Measurements from ENCODE around the gene B3GNT7. TPM values are rescaled to one million over a fixed set of nuclear protein-coding genes. Genes with fewer than 3 reads are reported as not detected.

The B3GNT7 gene
- total RNA-seq, 1 experiment from 2014 or later, result 6.1 TPM

- no peak for TF ChIP-seq EGR1 (IDR thresholded peaks at IDR 0.05; ENCODE audit: low read depth)
- no peak for TF ChIP-seq SIN3A (IDR thresholded peaks at IDR 0.05; ENCODE audit: low read depth)
- TF ChIP-seq CEBPB (IDR thresholded peaks at IDR 0.05; ENCODE audit: low read depth), result no peak
- TF ChIP-seq CTCF (IDR thresholded peaks at IDR 0.05 in 2 of 3, conservative IDR thresholded peaks at IDR 0.05 in 1 of 3; ENCODE audit: borderline replicate concordance in 1 of 3, insufficient read depth in 1 of 3, low read depth in 2 of 3, low read length in 2 of 3), result no peak
- TF ChIP-seq JUND (IDR thresholded peaks at IDR 0.05), result no peak
- TF ChIP-seq POLR2AphosphoS5 (IDR thresholded peaks at IDR 0.05; ENCODE audit: low read depth, low read length), result no peak
- TF ChIP-seq ZFX (IDR thresholded peaks at IDR 0.05), result no peak
- TF ChIP-seq, protein P1, sequence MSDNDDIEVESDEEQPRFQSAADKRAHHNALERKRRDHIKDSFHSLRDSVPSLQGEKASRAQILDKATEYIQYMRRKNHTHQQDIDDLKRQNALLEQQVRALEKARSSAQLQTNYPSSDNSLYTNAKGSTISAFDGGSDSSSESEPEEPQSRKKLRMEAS (IDR thresholded peaks at IDR 0.05), result no peak
- TF ChIP-seq SP1 (IDR thresholded peaks at IDR 0.05; ENCODE audit: low read depth), result no peak
- ChIA-PET CTCF (no interaction called here), RAD21 (ENCODE audit: low non-redundant PET in 1 of 2, low total read pairs in 2 of 2, uncharacterized antibody in 2 of 2, unreplicated experiment in 2 of 2) (no interaction called here), POLR2A (no interaction called here)
- no peaks in the 10 kb centered on the region for H3K4me1 ChIP-seq (ENCODE audit: control insufficient read depth in 1 of 2, insufficient read depth in 2 of 2, low read length in 2 of 2)
- H3K79me2 ChIP-seq (ENCODE audit: insufficient read depth, low read length), result no peaks in the 10 kb centered on the region
- H3K9me3 ChIP-seq (ENCODE audit: control insufficient read depth in 1 of 2, insufficient read depth in 1 of 2, low read depth in 1 of 2, low read length in 2 of 2), result no peaks in the 10 kb centered on the region
- no peaks in the 10 kb centered on the region for H3K9me2 ChIP-seq (ENCODE audit: insufficient read depth)
- no peak overlapping the region for H3K9ac ChIP-seq (ENCODE audit: low read length)
- DNase-seq (ENCODE audit: low read depth, low spot score), result no peak
- no peak for ATAC-seq
- no peaks in the 10 kb centered on the region for H3K36me3 ChIP-seq (ENCODE audit: control insufficient read depth in 1 of 2, insufficient read depth in 2 of 2, low read length in 2 of 2)
- BruUV-seq (replicated peaks), result no TSS peak
- H3K27ac ChIP-seq (ENCODE audit: low read depth, low read length), result no peak overlapping the region
- H3K4me3 ChIP-seq (replicated peaks in 1 of 2; ENCODE audit: low read depth in 1 of 2, low read length in 2 of 2), result no peak overlapping the region
- no peaks in the 10 kb centered on the region for H3K27me3 ChIP-seq (ENCODE audit: insufficient read depth, low read length)
- intact Hi-C loops (cut with micrococcal nuclease), result no loop called here
- H3K4me2 ChIP-seq (ENCODE audit: low read length), result no peak overlapping the region
- no peak overlapping the region for H2AFZ ChIP-seq (ENCODE audit: low read depth, low read length, poor library complexity, severe bottlenecking)
- no peaks in the 10 kb centered on the region for H4K20me1 ChIP-seq (ENCODE audit: insufficient read depth)
Measured at GRCh38 chr2:231357931-231358330, 37.6 kb upstream of the B3GNT7 start.

DNA sequence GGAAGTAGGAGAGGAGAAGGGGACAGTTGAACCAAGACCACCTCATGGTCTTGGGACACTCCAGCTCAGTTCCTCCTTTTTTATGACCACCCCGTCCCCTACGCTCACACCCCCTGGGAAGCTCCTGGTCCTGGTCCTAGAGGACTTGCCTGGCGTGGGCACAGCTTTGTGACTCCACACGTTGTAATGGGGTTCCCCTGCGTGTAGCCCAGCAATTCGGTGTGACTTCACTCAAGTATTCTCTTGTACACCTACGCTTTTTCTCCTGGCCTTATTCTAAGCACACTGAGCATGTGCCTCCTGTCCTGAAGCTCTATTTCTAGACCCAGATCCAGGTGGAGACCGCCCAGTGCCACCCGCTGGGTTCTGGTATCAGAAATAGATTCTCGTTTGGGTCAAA, 36.1 kb upstream of the B3GNT7 start:
- no peaks in the 10 kb centered on the region for H3K36me3 ChIP-seq (ENCODE audit: control insufficient read depth in 1 of 2, insufficient read depth in 2 of 2, low read length in 2 of 2)
- H3K4me1 ChIP-seq (ENCODE audit: control insufficient read depth in 1 of 2, insufficient read depth in 2 of 2, low read length in 2 of 2), result no peaks in the 10 kb centered on the region
- intact Hi-C loops (cut with micrococcal nuclease), result no loop called here
- ChIA-PET RAD21 (ENCODE audit: low non-redundant PET in 1 of 2, low total read pairs in 2 of 2, uncharacterized antibody in 2 of 2, unreplicated experiment in 2 of 2) (no interaction called here), POLR2A (no interaction called here), CTCF (no interaction called here)
- H3K4me2 ChIP-seq (ENCODE audit: low read length), result no peak overlapping the region
- H3K79me2 ChIP-seq (ENCODE audit: insufficient read depth, low read length), result no peaks in the 10 kb centered on the region
- no peak for TF ChIP-seq ELF1 (IDR thresholded peaks at IDR 0.05; ENCODE audit: borderline replicate concordance, low read depth)
- no peak for TF ChIP-seq CBX3 (IDR thresholded peaks at IDR 0.05; ENCODE audit: low read depth)
- TF ChIP-seq, protein P2, sequence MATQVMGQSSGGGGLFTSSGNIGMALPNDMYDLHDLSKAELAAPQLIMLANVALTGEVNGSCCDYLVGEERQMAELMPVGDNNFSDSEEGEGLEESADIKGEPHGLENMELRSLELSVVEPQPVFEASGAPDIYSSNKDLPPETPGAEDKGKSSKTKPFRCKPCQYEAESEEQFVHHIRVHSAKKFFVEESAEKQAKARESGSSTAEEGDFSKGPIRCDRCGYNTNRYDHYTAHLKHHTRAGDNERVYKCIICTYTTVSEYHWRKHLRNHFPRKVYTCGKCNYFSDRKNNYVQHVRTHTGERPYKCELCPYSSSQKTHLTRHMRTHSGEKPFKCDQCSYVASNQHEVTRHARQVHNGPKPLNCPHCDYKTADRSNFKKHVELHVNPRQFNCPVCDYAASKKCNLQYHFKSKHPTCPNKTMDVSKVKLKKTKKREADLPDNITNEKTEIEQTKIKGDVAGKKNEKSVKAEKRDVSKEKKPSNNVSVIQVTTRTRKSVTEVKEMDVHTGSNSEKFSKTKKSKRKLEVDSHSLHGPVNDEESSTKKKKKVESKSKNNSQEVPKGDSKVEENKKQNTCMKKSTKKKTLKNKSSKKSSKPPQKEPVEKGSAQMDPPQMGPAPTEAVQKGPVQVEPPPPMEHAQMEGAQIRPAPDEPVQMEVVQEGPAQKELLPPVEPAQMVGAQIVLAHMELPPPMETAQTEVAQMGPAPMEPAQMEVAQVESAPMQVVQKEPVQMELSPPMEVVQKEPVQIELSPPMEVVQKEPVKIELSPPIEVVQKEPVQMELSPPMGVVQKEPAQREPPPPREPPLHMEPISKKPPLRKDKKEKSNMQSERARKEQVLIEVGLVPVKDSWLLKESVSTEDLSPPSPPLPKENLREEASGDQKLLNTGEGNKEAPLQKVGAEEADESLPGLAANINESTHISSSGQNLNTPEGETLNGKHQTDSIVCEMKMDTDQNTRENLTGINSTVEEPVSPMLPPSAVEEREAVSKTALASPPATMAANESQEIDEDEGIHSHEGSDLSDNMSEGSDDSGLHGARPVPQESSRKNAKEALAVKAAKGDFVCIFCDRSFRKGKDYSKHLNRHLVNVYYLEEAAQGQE (IDR thresholded peaks at IDR 0.05; ENCODE audit: low read depth), result no peak
- TF ChIP-seq, protein P1 (IDR thresholded peaks at IDR 0.05), result no peak
- no peak for TF ChIP-seq CEBPB (IDR thresholded peaks at IDR 0.05; ENCODE audit: low read depth)
- no peak for TF ChIP-seq SIN3A (IDR thresholded peaks at IDR 0.05; ENCODE audit: low read depth)
- no peak for TF ChIP-seq EGR1 (IDR thresholded peaks at IDR 0.05; ENCODE audit: low read depth)
- TF ChIP-seq TCF7L2 (IDR thresholded peaks at IDR 0.05; ENCODE audit: borderline replicate concordance, extremely low read depth, insufficient read depth, insufficient read length), result no peak
- DNase-seq (ENCODE audit: low read depth, low spot score) (no peak), ATAC-seq (no peak)
- H3K27me3 ChIP-seq (ENCODE audit: insufficient read depth, low read length), result no peaks in the 10 kb centered on the region
- H3K9me2 ChIP-seq (ENCODE audit: insufficient read depth), result no peaks in the 10 kb centered on the region
- no peak overlapping the region for H2AFZ ChIP-seq (ENCODE audit: low read depth, low read length, poor library complexity, severe bottlenecking)
- H3K9me3 ChIP-seq (ENCODE audit: control insufficient read depth in 1 of 2, insufficient read depth in 1 of 2, low read depth in 1 of 2, low read length in 2 of 2), result no peaks in the 10 kb centered on the region
- no TSS peak for BruUV-seq (replicated peaks)
- H3K4me3 ChIP-seq (replicated peaks in 1 of 2; ENCODE audit: low read depth in 1 of 2, low read length in 2 of 2), result no peak overlapping the region
- no peaks in the 10 kb centered on the region for H4K20me1 ChIP-seq (ENCODE audit: insufficient read depth)
- no peak overlapping the region for H3K27ac ChIP-seq (ENCODE audit: low read depth, low read length)
- no peak overlapping the region for H3K9ac ChIP-seq (ENCODE audit: low read length)
